ENCODE results near the gene SLC2A4RG. TPM values are rescaled to one million over a fixed set of nuclear protein-coding genes. Genes with fewer than 3 reads are reported as not detected.

Gene SLC2A4RG
- total RNA-seq, 1 experiment from 2014 or later = 121 TPM

DNA sequence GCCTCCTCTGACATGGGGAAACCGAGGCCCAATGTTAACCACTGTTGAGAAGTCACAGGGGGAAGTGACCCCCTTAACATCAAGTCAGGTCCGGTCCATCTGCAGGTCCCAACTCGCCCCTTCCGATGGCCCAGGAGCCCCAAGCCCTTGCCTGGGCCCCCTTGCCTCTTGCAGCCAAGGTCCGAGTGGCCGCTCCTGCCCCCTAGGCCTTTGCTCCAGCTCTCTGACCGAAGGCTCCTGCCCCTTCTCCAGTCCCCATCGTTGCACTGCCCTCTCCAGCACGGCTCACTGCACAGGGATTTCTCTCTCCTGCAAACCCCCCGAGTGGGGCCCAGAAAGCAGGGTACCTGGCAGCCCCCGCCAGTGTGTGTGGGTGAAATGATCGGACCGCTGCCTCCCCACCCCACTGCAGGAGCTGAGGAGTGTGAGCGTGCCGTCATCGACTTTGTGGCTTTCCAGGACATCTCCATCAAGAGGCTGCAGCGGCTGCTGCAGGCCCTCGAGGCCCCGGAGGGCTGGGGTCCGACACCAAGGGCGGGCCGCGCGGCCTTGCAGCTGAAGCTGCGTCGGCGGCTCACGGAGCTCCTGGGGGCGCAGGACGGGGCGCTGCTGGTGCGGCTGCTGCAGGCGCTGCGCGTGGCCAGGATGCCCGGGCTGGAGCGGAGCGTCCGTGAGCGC is 41.6 kb upstream of the SLC2A4RG start:
- peak overlapping the region; percentile 91 for H3K27ac ChIP-seq (ENCODE audit: low read depth, low read length)
- BruUV-seq (replicated peaks) = no TSS peak
- ChIA-PET CTCF (interaction anchor here (1.2 to 1.6 kb wide), 3 partner anchors 10 to 160 kb away, joined by 3 to 6 read pairs (median 3); partner anchors contain the start of genes ARFRP1, PTK6 and ZGPAT), POLR2A (interaction anchor here (1.1 to 3.1 kb wide), 8 partner anchors 10 to 260 kb away, joined by 3 to 28 read pairs (median 7); partner anchors contain the start of genes ARFRP1, RTEL1, TPD52L2 and ZGPAT), RAD21 (ENCODE audit: low non-redundant PET in 1 of 2, low total read pairs in 2 of 2, uncharacterized antibody in 2 of 2, unreplicated experiment in 2 of 2) (interaction anchor here in 1 of 2 experiments (0.9 kb wide), 1 partner anchor 166 kb away, joined by 3 read pairs; no protein-coding TSS in a partner anchor)
- H3K4me1 ChIP-seq (ENCODE audit: control insufficient read depth in 1 of 2, insufficient read depth in 2 of 2, low read length in 2 of 2) = peaks cover 35 to 78% of the 10 kb centered on the region in 2 experiments
- peak overlapping the region; percentile 71 for H3K9ac ChIP-seq (ENCODE audit: low read length)
- H3K9me3 ChIP-seq (ENCODE audit: control insufficient read depth in 1 of 2, insufficient read depth in 1 of 2, low read depth in 1 of 2, low read length in 2 of 2) = no peaks in the 10 kb centered on the region
- intact Hi-C loops (cut with micrococcal nuclease) = loop anchor here (2.0 to 5.0 kb wide), 5 partner anchors 15 to 259 kb away; partner anchors contain the start of genes PTK6, STMN3 and UCKL1
- H4K20me1 ChIP-seq (ENCODE audit: insufficient read depth) = no peaks in the 10 kb centered on the region
- ATAC-seq (no peak), DNase-seq (ENCODE audit: low read depth, low spot score) (no peak)
- H3K27me3 ChIP-seq (ENCODE audit: insufficient read depth, low read length) = no peaks in the 10 kb centered on the region
- H3K36me3 ChIP-seq (ENCODE audit: control insufficient read depth in 1 of 2, insufficient read depth in 2 of 2, low read length in 2 of 2) = peaks cover 0 to 8% of the 10 kb centered on the region in 2 experiments; a peak in 1 of 4 replicates
- H3K4me2 ChIP-seq (ENCODE audit: low read length) = peak overlapping the region; percentile 78
- H3K9me2 ChIP-seq (ENCODE audit: insufficient read depth) = no peaks in the 10 kb centered on the region
- H3K4me3 ChIP-seq (replicated peaks in 1 of 2; ENCODE audit: low read depth in 1 of 2, low read length in 2 of 2) = peak overlapping the region; percentile 58 to 69
- no peak overlapping the region for H2AFZ ChIP-seq (ENCODE audit: low read depth, low read length, poor library complexity, severe bottlenecking)
- H3K79me2 ChIP-seq (ENCODE audit: insufficient read depth, low read length) = peaks cover 10% of the 10 kb centered on the region; the same call in 1 of the 2 replicates
- no peak for TF ChIP-seq ZFX (IDR thresholded peaks at IDR 0.05)
- TF ChIP-seq, protein P1, sequence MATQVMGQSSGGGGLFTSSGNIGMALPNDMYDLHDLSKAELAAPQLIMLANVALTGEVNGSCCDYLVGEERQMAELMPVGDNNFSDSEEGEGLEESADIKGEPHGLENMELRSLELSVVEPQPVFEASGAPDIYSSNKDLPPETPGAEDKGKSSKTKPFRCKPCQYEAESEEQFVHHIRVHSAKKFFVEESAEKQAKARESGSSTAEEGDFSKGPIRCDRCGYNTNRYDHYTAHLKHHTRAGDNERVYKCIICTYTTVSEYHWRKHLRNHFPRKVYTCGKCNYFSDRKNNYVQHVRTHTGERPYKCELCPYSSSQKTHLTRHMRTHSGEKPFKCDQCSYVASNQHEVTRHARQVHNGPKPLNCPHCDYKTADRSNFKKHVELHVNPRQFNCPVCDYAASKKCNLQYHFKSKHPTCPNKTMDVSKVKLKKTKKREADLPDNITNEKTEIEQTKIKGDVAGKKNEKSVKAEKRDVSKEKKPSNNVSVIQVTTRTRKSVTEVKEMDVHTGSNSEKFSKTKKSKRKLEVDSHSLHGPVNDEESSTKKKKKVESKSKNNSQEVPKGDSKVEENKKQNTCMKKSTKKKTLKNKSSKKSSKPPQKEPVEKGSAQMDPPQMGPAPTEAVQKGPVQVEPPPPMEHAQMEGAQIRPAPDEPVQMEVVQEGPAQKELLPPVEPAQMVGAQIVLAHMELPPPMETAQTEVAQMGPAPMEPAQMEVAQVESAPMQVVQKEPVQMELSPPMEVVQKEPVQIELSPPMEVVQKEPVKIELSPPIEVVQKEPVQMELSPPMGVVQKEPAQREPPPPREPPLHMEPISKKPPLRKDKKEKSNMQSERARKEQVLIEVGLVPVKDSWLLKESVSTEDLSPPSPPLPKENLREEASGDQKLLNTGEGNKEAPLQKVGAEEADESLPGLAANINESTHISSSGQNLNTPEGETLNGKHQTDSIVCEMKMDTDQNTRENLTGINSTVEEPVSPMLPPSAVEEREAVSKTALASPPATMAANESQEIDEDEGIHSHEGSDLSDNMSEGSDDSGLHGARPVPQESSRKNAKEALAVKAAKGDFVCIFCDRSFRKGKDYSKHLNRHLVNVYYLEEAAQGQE (IDR thresholded peaks at IDR 0.05; ENCODE audit: low read depth) = no peak
- TF ChIP-seq POLR2A (IDR thresholded peaks at IDR 0.05; ENCODE audit: borderline replicate concordance, extremely low read depth, insufficient read depth, insufficient read length) = no peak
- TF ChIP-seq, protein P2, sequence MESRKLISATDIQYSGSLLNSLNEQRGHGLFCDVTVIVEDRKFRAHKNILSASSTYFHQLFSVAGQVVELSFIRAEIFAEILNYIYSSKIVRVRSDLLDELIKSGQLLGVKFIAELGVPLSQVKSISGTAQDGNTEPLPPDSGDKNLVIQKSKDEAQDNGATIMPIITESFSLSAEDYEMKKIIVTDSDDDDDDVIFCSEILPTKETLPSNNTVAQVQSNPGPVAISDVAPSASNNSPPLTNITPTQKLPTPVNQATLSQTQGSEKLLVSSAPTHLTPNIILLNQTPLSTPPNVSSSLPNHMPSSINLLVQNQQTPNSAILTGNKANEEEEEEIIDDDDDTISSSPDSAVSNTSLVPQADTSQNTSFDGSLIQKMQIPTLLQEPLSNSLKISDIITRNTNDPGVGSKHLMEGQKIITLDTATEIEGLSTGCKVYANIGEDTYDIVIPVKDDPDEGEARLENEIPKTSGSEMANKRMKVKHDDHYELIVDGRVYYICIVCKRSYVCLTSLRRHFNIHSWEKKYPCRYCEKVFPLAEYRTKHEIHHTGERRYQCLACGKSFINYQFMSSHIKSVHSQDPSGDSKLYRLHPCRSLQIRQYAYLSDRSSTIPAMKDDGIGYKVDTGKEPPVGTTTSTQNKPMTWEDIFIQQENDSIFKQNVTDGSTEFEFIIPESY (IDR thresholded peaks at IDR 0.05; ENCODE audit: extremely low read depth, insufficient replicate concordance, low read length) = no peak
- no peak for TF ChIP-seq EZH2phosphoT487 (IDR thresholded peaks at IDR 0.05; ENCODE audit: borderline replicate concordance)
- TF ChIP-seq JUND (IDR thresholded peaks at IDR 0.05) = no peak
- no peak for TF ChIP-seq ELF1 (IDR thresholded peaks at IDR 0.05; ENCODE audit: borderline replicate concordance, low read depth)
- no peak for TF ChIP-seq SP1 (IDR thresholded peaks at IDR 0.05; ENCODE audit: low read depth)
- TF ChIP-seq ZNF274 (IDR thresholded peaks at IDR 0.05; ENCODE audit: low read depth, low read length) = no peak
- TF ChIP-seq POLR2AphosphoS5 (IDR thresholded peaks at IDR 0.05; ENCODE audit: low read depth, low read length) = no peak; the same call in none of the 2 replicates
- TF ChIP-seq CEBPB (IDR thresholded peaks at IDR 0.05; ENCODE audit: low read depth) = no peak
- no peak for TF ChIP-seq YY1 (IDR thresholded peaks at IDR 0.05; ENCODE audit: extremely low read depth, insufficient replicate concordance, low read depth, low read length)
- no peak for TF ChIP-seq EGR1 (IDR thresholded peaks at IDR 0.05; ENCODE audit: low read depth)
- no peak for TF ChIP-seq FOSL1 (IDR thresholded peaks at IDR 0.05; ENCODE audit: low read depth)
- TF ChIP-seq RAD21 (IDR thresholded peaks at IDR 0.05; ENCODE audit: low read depth) = no peak

Data from HCT116 (cell line).